Neural crest cell (in vitro differentiated cells): Measurements from ENCODE around the gene ADAMTS15. TPM values are rescaled to one million over a fixed set of nuclear protein-coding genes. Genes with fewer than 3 reads are reported as not detected.

Experiments
- DNase-seq: peaks from one replicate; pipeline ENCODE4 v3.0.0; 2021; ENCODE audit warnings: low read depth, mixed read lengths, low spot score
- H3K27ac Mint-ChIP-seq: one replicate; pipeline ENCODE4 v1.8.0; 2021; ENCODE audit warnings: mild to moderate bottlenecking, mixed read lengths; ENCODE audit not compliant: unreplicated experiment
- H3K27me3 Mint-ChIP-seq: 2 replicates; pipeline ENCODE4 v1.8.0; 2021; ENCODE audit warnings: low read depth, mild to moderate bottlenecking, mixed read lengths
- H3K36me3 Mint-ChIP-seq: 2 replicates; pipeline ENCODE4 v1.8.0; 2021; ENCODE audit warnings: low read depth, mild to moderate bottlenecking, mixed read lengths
- H3K4me1 Mint-ChIP-seq: 2 replicates; pipeline ENCODE4 v1.8.0; 2021; ENCODE audit warnings: mixed read lengths
- H3K4me3 Mint-ChIP-seq: one replicate; pipeline ENCODE4 v1.8.0; 2021; ENCODE audit warnings: mild to moderate bottlenecking, mixed read lengths
- H3K9me3 Mint-ChIP-seq: 2 replicates; pipeline ENCODE4 v1.8.0; 2021; ENCODE audit warnings: mixed read lengths
- CTCF ChIP-seq: fragments of 200-600 bp; sonication (generic); conservative IDR thresholded peaks from 2 replicates; pipeline ENCODE4 v1.5.0; 2021; ENCODE audit warnings: antibody characterized with exemption, mild to moderate bottlenecking
- total RNA-seq: library from RNA; stranded (reverse); gene quantifications from 2 replicates; pipeline ENCODE4 v1.2.1, GENCODE V29; 2021

Gene ADAMTS15
- total RNA-seq, 1 donor from 2014 or later = 7.7 TPM

GRCh38 chr11:130424613-130425140 lies 23.8 kb upstream of the ADAMTS15 start:
- DNase-seq = no peak
- Mint-ChIP-seq H3K9me3 (no peaks in the 10 kb centered on the region), H3K27ac (no peak overlapping the region), H3K27me3 (peaks cover 69% of the 10 kb centered on the region), H3K4me3 (no peak overlapping the region), H3K36me3 (no peaks in the 10 kb centered on the region), H3K4me1 (peaks cover 14% of the 10 kb centered on the region)
- TF ChIP-seq CTCF = no peak

- H3K27me3 Mint-ChIP-seq = peaks cover 73% of the 10 kb centered on the region
Observed at GRCh38 chr11:130425156-130425555, 23.3 kb upstream of the ADAMTS15 start.

GRCh38 chr11:130426223-130426836 lies 22.1 kb upstream of the ADAMTS15 start:
- DNase-seq = no peak
- no peaks in the 10 kb centered on the region for H3K36me3 Mint-ChIP-seq
- H3K4me1 Mint-ChIP-seq = peaks cover 14% of the 10 kb centered on the region
- no peaks in the 10 kb centered on the region for H3K9me3 Mint-ChIP-seq
- H3K27ac Mint-ChIP-seq = no peak overlapping the region
- no peak for TF ChIP-seq CTCF
- peak overlapping the region; percentile 67 for H3K4me3 Mint-ChIP-seq
- peaks cover 79% of the 10 kb centered on the region for H3K27me3 Mint-ChIP-seq

More at GRCh38 chr11:130425156-130425555, 23.3 kb upstream of the ADAMTS15 start:
- peak overlapping the region; percentile 10 for H3K4me3 Mint-ChIP-seq
- H3K27ac Mint-ChIP-seq = no peak overlapping the region
- H3K36me3 Mint-ChIP-seq = no peaks in the 10 kb centered on the region
- peaks cover 14% of the 10 kb centered on the region for H3K4me1 Mint-ChIP-seq
- no peak for DNase-seq
- no peak for TF ChIP-seq CTCF
- no peaks in the 10 kb centered on the region for H3K9me3 Mint-ChIP-seq

GRCh38 chr11:130426837-130427341 lies 21.6 kb upstream of the ADAMTS15 start:
- peaks cover 14% of the 10 kb centered on the region for H3K4me1 Mint-ChIP-seq
- H3K4me3 Mint-ChIP-seq = peak overlapping the region; percentile 81
- H3K27ac Mint-ChIP-seq = no peak overlapping the region
- H3K9me3 Mint-ChIP-seq = no peaks in the 10 kb centered on the region
- TF ChIP-seq CTCF = no peak
- H3K36me3 Mint-ChIP-seq = no peaks in the 10 kb centered on the region
- DNase-seq = no peak
- H3K27me3 Mint-ChIP-seq = peaks cover 77% of the 10 kb centered on the region

- Mint-ChIP-seq H3K4me3 (peak overlapping the region; percentile 81), H3K36me3 (no peaks in the 10 kb centered on the region), H3K4me1 (peaks cover 14% of the 10 kb centered on the region), H3K27me3 (peaks cover 73% of the 10 kb centered on the region), H3K27ac (no peak overlapping the region), H3K9me3 (no peaks in the 10 kb centered on the region)
- TF ChIP-seq CTCF = peak; percentile 44
- DNase-seq = peak; percentile 43
Observed at GRCh38 chr11:130427581-130428315, 20.7 kb upstream of the ADAMTS15 start.
